Lung (tissue), 12 donors: Measurements from ENCODE around the gene PPM1L. TPM values are rescaled to one million over a fixed set of nuclear protein-coding genes. Genes with fewer than 3 reads are reported as not detected.

Source experiments
- ATAC-seq: fragments of 200-7000 bp; cut with Tn5 transposase; one replicate; pipeline ENCODE4 v1.9.1; 2020; ENCODE audit warnings: moderate number of reproducible peaks; ENCODE audit not compliant: insufficient read depth, low FRiP score
- DNase-seq, 3 donors: peaks; one replicate each; pipeline ENCODE4 v3.0.0-alpha.2; 2013 to 2017
- H3K27ac ChIP-seq, 2 donors: one replicate each; pipeline ENCODE4 v1.5.1; 2013; ENCODE audit warnings: mild to moderate bottlenecking in 2 of 2, moderate library complexity in 2 of 2, control low read depth in 1 of 2, inconsistent platforms in 1 of 2, low read depth in 1 of 2, low read length in 1 of 2
- H3K27me3 ChIP-seq, 3 donors: one replicate each; pipeline ENCODE4 v1.5.1; 2013; ENCODE audit warnings: low read length in 2 of 3; ENCODE audit not compliant: control insufficient read depth in 3 of 3, insufficient read depth in 3 of 3
- H3K36me3 ChIP-seq, 4 donors: one replicate each; pipeline ENCODE4 v1.5.1; 2013; ENCODE audit warnings: low read length in 4 of 4, mild to moderate bottlenecking in 1 of 4, moderate library complexity in 1 of 4; ENCODE audit not compliant: control insufficient read depth in 4 of 4, insufficient read depth in 4 of 4
- H3K4me1 ChIP-seq, 5 donors: one replicate each; pipeline ENCODE4 v1.5.1; 2013; ENCODE audit warnings: low read length in 5 of 5, mild to moderate bottlenecking in 2 of 5, moderate library complexity in 1 of 5; ENCODE audit not compliant: control insufficient read depth in 5 of 5, insufficient read depth in 5 of 5
- H3K4me3 ChIP-seq: one replicate; pipeline ENCODE4 v1.5.1; 2013; ENCODE audit warnings: mild to moderate bottlenecking, control low read depth, moderate library complexity
- H3K9ac ChIP-seq, 2 donors: one replicate each; pipeline ENCODE4 v1.5.1; 2013; ENCODE audit warnings: low read length in 2 of 2, control low read depth in 1 of 2; ENCODE audit not compliant: insufficient read depth in 1 of 2
- H3K9me3 ChIP-seq, 4 donors: one replicate each; pipeline ENCODE4 v1.5.1; 2013; ENCODE audit warnings: low read length in 3 of 4, mild to moderate bottlenecking in 1 of 4, moderate library complexity in 1 of 4; ENCODE audit not compliant: control insufficient read depth in 4 of 4, insufficient read depth in 3 of 4
- WGBS, 2 donors: extraction: QIAGEN DNeasy Blood & Tissue Kit; methylation state at CpG; one replicate each; pipeline ENCODE4 v1.1.7; 2013; 5-methylcytosine and 5-hydroxymethylcytosine counted together
- polyA plus RNA-seq, 2 donors: library from polyadenylated mRNA; stranded (reverse); fragments of 200-250 nt; gene quantifications; one replicate each; pipeline ENCODE4 v1.2.1, GENCODE V29; 2013
- total RNA-seq, 2 donors: library from RNA; depleted of rRNA in 1 of 2; stranded (reverse); fragments of >200 nt in 1 of 2; gene quantifications; one replicate each; pipeline ENCODE4 v1.2.1, GENCODE V29; 2014 to 2021
- TF ChIP-seq, protein P1 (sequence below): IDR thresholded peaks from 2 replicates; pipeline ENCODE4 v1.5.1; 2012; ENCODE audit warnings: mild to moderate bottlenecking; ENCODE audit errors: control extremely low read depth, extremely low read depth
- donor health status: control.
- donor health status: control.
- donor health status: Bipolar disorder and iron deficiency.
- donor health status: healthy.
- donor health status: DM: yes; HTN: yes; CAD: no.

Gene PPM1L
- total and polyA plus RNA-seq, 4 donors: 1.5 to 17.7 (median 6.7) TPM

DNA sequence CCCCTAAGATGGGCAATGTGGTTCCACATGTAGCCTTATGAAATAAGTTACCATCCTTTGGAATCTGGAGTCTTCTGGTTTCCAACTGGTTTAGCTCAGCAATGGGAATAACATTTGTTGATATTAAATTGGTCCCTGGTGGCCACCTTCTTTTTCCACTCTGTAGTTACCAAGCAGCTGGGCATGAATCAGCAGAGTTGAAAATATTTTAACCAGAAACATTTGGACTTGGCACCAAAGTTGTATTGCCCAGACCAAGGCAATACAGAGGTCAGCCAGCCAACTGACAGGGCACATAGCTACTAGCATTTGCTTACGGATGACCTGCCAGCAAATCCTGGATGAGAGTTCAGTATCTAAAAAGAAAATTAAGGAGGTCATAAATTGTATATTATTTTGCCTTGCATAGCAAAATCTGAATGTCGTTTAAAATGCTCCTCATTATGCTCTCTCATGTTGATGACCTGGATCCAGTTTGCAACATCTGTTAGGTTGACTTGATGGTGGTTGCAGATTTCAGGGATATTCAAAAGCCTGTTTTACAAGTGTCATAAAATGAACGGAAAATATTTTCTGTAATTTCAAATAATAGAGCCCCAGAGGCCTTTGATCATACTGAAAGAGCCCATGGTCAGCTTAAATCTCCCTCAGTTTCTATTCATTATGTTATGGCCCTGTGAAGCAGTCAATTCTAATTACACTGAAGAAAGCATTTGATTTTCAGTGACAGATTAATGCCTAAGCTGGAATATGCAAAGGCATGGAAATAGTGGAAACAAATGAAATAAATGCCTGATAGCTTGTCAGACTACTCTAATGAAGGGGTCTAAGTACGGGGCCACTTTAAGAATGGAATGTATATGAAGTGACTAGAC lies 54.6 kb downstream of the PPM1L start:
- no peaks in the 10 kb centered on the region for H3K27me3 ChIP-seq
- no peaks in the 10 kb centered on the region for H3K36me3 ChIP-seq
- no peak for ATAC-seq
- no peak for DNase-seq
- WGBS, 2 donors: 72 to 83% methylated on average over 4 of the region's 4 CpGs
- no peak overlapping the region for H3K4me3 ChIP-seq
- H3K4me1 ChIP-seq: peaks cover 0 to 33% (median 0%) of the 10 kb centered on the region in 5 donors
- no peak overlapping the region for H3K9ac ChIP-seq
- TF ChIP-seq, protein P1, sequence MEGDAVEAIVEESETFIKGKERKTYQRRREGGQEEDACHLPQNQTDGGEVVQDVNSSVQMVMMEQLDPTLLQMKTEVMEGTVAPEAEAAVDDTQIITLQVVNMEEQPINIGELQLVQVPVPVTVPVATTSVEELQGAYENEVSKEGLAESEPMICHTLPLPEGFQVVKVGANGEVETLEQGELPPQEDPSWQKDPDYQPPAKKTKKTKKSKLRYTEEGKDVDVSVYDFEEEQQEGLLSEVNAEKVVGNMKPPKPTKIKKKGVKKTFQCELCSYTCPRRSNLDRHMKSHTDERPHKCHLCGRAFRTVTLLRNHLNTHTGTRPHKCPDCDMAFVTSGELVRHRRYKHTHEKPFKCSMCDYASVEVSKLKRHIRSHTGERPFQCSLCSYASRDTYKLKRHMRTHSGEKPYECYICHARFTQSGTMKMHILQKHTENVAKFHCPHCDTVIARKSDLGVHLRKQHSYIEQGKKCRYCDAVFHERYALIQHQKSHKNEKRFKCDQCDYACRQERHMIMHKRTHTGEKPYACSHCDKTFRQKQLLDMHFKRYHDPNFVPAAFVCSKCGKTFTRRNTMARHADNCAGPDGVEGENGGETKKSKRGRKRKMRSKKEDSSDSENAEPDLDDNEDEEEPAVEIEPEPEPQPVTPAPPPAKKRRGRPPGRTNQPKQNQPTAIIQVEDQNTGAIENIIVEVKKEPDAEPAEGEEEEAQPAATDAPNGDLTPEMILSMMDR: no peak
- peak overlapping the region in 1 of 2 donors; percentile 80 for H3K27ac ChIP-seq
- H3K9me3 ChIP-seq: no peaks in the 10 kb centered on the region

DNA sequence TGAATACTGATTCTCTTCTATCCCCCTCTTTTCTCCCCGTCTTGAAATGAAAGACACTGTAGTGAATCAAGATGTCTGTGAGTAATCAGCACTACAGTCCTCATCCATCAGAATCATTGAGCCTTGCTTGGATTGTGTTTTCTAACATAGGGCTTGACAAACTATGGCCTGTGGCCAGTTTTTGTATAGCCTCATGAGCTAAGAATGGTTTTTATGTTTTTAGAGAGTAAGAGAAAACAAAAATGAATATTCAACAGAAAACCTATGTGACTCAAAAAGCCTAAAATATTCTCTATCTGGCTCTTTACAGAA lies 55.2 kb downstream of the PPM1L start:
- peaks cover 0 to 27% (median 0%) of the 10 kb centered on the region in 5 donors for H3K4me1 ChIP-seq
- 57 to 86% methylated on average over 1 of the region's 1 CpG for WGBS, 2 donors
- H3K27ac ChIP-seq: peak overlapping the region in 1 of 2 donors; percentile 6
- TF ChIP-seq, protein P1: no peak
- H3K27me3 ChIP-seq: no peaks in the 10 kb centered on the region
- DNase-seq (no peak), ATAC-seq (no peak)
- H3K36me3 ChIP-seq: no peaks in the 10 kb centered on the region
- H3K4me3 ChIP-seq: no peak overlapping the region
- H3K9ac ChIP-seq: no peak overlapping the region
- no peaks in the 10 kb centered on the region for H3K9me3 ChIP-seq

DNA sequence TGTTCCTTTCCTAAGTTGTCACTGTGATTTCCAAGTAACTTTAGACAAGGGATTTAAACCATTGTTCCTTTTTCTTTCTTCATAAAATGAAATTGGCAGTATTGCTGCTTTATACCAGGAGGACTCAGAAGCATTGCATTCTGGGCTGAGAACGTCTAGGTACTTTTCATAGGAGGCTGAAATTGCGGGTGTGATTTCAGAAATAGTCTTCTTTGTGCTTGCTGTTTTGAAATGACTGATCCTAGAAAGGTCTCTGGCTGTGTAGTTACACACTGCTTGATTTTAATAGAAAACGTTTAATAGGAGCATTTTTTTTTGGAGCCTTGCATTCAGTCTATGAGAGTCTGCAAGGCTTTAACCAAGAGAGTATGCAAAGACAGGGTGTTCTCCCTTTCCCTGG lies 56.3 kb downstream of the PPM1L start:
- Histone ChIP-seq H3K4me3 (no peak overlapping the region), H3K27me3 (no peaks in the 10 kb centered on the region), H3K9ac (no peak overlapping the region), H3K9me3 (no peaks in the 10 kb centered on the region), H3K27ac (no peak overlapping the region), H3K4me1 (peaks cover 0 to 27% (median 0%) of the 10 kb centered on the region in 5 donors), H3K36me3 (no peaks in the 10 kb centered on the region)
- TF ChIP-seq, protein P1: no peak
- DNase-seq (no peak), ATAC-seq (no peak)
- 74 to 90% methylated on average over 3 of the region's 3 CpGs for WGBS, 2 donors
